Activated T-cell treated with anti-CD3 and anti-CD28 coated beads, Interleukin-2, amount 50 U/mL, for 4 hours (primary cell): ENCODE results near the gene CD2AP. TPM values are rescaled to one million over a fixed set of nuclear protein-coding genes. Genes with fewer than 3 reads are reported as not detected.
A peak's percentile ranks its signal among the peaks of the same experiment; 100 is the strongest.

Source experiments
- ATAC-seq, 2 donors: fragments of 200-7000 bp; cut with Tn5 transposase; one replicate each; pipeline ENCODE4 v1.10.0; 2021
- DNase-seq: peaks from one replicate; pipeline ENCODE4 v3.0.0-alpha.2; 2020
- H3K27me3 Mint-ChIP-seq: one replicate; pipeline ENCODE4 v1.8.0; 2021; ENCODE audit warnings: low read depth, mixed read lengths
- H3K36me3 Mint-ChIP-seq: one replicate; pipeline ENCODE4 v1.8.0; 2022; ENCODE audit warnings: mixed read lengths; ENCODE audit not compliant: insufficient read depth
- H3K4me1 Mint-ChIP-seq: one replicate; pipeline ENCODE4 v1.8.0; 2021; ENCODE audit warnings: low read depth, mixed read lengths
- H3K4me3 Mint-ChIP-seq: one replicate; pipeline ENCODE4 v1.8.0; 2021; ENCODE audit warnings: mild to moderate bottlenecking, moderate library complexity, mixed read lengths
- H3K9me3 Mint-ChIP-seq: one replicate; pipeline ENCODE4 v1.8.0; 2021; ENCODE audit warnings: mixed read lengths
- total RNA-seq, 3 donors: library from RNA; stranded (reverse); gene quantifications; one replicate each; pipeline ENCODE4 v1.2.1, GENCODE V29; 2021

The CD2AP gene
- total RNA-seq, 3 donors from 2014 or later, result 25.9 to 31.3 (median 28.8) TPM

- Mint-ChIP-seq H3K27me3 (no peaks in the 10 kb centered on the region), H3K4me1 (peaks cover 7% of the 10 kb centered on the region), H3K4me3 (no peak overlapping the region), H3K9me3 (no peaks in the 10 kb centered on the region), H3K36me3 (no peaks in the 10 kb centered on the region)
- no peak for DNase-seq
- ATAC-seq, result no peak
Observed at GRCh38 chr6:47451162-47451561, 26.4 kb upstream of the CD2AP start.

GRCh38 chr6:47452899-47453298, 24.7 kb upstream of the CD2AP start:
- H3K36me3 Mint-ChIP-seq, result no peaks in the 10 kb centered on the region
- no peak overlapping the region for H3K4me3 Mint-ChIP-seq
- H3K9me3 Mint-ChIP-seq, result no peaks in the 10 kb centered on the region
- no peaks in the 10 kb centered on the region for H3K27me3 Mint-ChIP-seq
- H3K4me1 Mint-ChIP-seq, result no peaks in the 10 kb centered on the region
- ATAC-seq, result no peak
- no peak for DNase-seq

GRCh38 chr6:47453372-47453936, 24.1 kb upstream of the CD2AP start:
- no peaks in the 10 kb centered on the region for H3K9me3 Mint-ChIP-seq
- H3K36me3 Mint-ChIP-seq, result no peaks in the 10 kb centered on the region
- ATAC-seq, result no peak
- H3K27me3 Mint-ChIP-seq, result no peaks in the 10 kb centered on the region
- no peak overlapping the region for H3K4me3 Mint-ChIP-seq
- H3K4me1 Mint-ChIP-seq, result no peaks in the 10 kb centered on the region
- no peak for DNase-seq

- DNase-seq (no peak), ATAC-seq (no peak)
- Mint-ChIP-seq H3K36me3 (no peaks in the 10 kb centered on the region), H3K9me3 (no peaks in the 10 kb centered on the region), H3K4me1 (no peaks in the 10 kb centered on the region), H3K4me3 (no peak overlapping the region), H3K27me3 (no peaks in the 10 kb centered on the region)
Observed at GRCh38 chr6:47454713-47455396, 22.7 kb upstream of the CD2AP start.

GRCh38 chr6:47455533-47456209, 21.9 kb upstream of the CD2AP start:
- DNase-seq, result no peak
- no peak for ATAC-seq
- Mint-ChIP-seq H3K36me3 (no peaks in the 10 kb centered on the region), H3K4me3 (no peak overlapping the region), H3K9me3 (no peaks in the 10 kb centered on the region), H3K4me1 (no peaks in the 10 kb centered on the region), H3K27me3 (no peaks in the 10 kb centered on the region)

- no peak for ATAC-seq
Observed at GRCh38 chr6:47456536-47456975, 21.0 kb upstream of the CD2AP start.

GRCh38 chr6:47457370-47457769, 20.2 kb upstream of the CD2AP start:
- Mint-ChIP-seq H3K36me3 (no peaks in the 10 kb centered on the region), H3K9me3 (no peaks in the 10 kb centered on the region), H3K27me3 (no peaks in the 10 kb centered on the region), H3K4me1 (no peaks in the 10 kb centered on the region), H3K4me3 (no peak overlapping the region)
- no peak for DNase-seq
- no peak for ATAC-seq

More at GRCh38 chr6:47456536-47456975, 21.0 kb upstream of the CD2AP start:
- no peaks in the 10 kb centered on the region for H3K4me1 Mint-ChIP-seq
- DNase-seq, result no peak
- H3K4me3 Mint-ChIP-seq, result no peak overlapping the region
- H3K36me3 Mint-ChIP-seq, result no peaks in the 10 kb centered on the region
- no peaks in the 10 kb centered on the region for H3K27me3 Mint-ChIP-seq
- no peaks in the 10 kb centered on the region for H3K9me3 Mint-ChIP-seq

GRCh38 chr6:47464052-47464451, 13.5 kb upstream of the CD2AP start:
- no peak overlapping the region for H3K4me3 Mint-ChIP-seq

GRCh38 chr6:47465117-47465516, 12.5 kb upstream of the CD2AP start:
- H3K9me3 Mint-ChIP-seq, result no peaks in the 10 kb centered on the region
- ATAC-seq, result no peak
- no peak overlapping the region for H3K4me3 Mint-ChIP-seq
- peaks cover 8% of the 10 kb centered on the region for H3K27me3 Mint-ChIP-seq
- no peaks in the 10 kb centered on the region for H3K4me1 Mint-ChIP-seq
- no peak for DNase-seq
- no peaks in the 10 kb centered on the region for H3K36me3 Mint-ChIP-seq

More at GRCh38 chr6:47464052-47464451, 13.5 kb upstream of the CD2AP start:
- no peaks in the 10 kb centered on the region for H3K4me1 Mint-ChIP-seq
- no peaks in the 10 kb centered on the region for H3K36me3 Mint-ChIP-seq
- ATAC-seq (no peak), DNase-seq (no peak)
- H3K27me3 Mint-ChIP-seq, result peaks cover 8% of the 10 kb centered on the region
- H3K9me3 Mint-ChIP-seq, result no peaks in the 10 kb centered on the region

GRCh38 chr6:47471911-47472310, 5.7 kb upstream of the CD2AP start:
- ATAC-seq (no peak), DNase-seq (no peak)
- no peaks in the 10 kb centered on the region for H3K36me3 Mint-ChIP-seq
- peaks cover 3% of the 10 kb centered on the region for H3K27me3 Mint-ChIP-seq
- no peaks in the 10 kb centered on the region for H3K9me3 Mint-ChIP-seq
- no peak overlapping the region for H3K4me3 Mint-ChIP-seq
- H3K4me1 Mint-ChIP-seq, result peaks cover 2% of the 10 kb centered on the region

GRCh38 chr6:47473791-47474346, 3.7 kb upstream of the CD2AP start:
- Mint-ChIP-seq H3K4me1 (peaks cover 10% of the 10 kb centered on the region), H3K9me3 (no peaks in the 10 kb centered on the region), H3K36me3 (no peaks in the 10 kb centered on the region), H3K4me3 (no peak overlapping the region), H3K27me3 (no peaks in the 10 kb centered on the region)
- ATAC-seq, result no peak
- no peak for DNase-seq

GRCh38 chr6:47475319-47475816, 2.2 kb upstream of the CD2AP start:
- DNase-seq (no peak), ATAC-seq (no peak)
- Mint-ChIP-seq H3K4me1 (peaks cover 24% of the 10 kb centered on the region), H3K36me3 (no peaks in the 10 kb centered on the region), H3K27me3 (no peaks in the 10 kb centered on the region), H3K4me3 (no peak overlapping the region), H3K9me3 (no peaks in the 10 kb centered on the region)

GRCh38 chr6:47476781-47477496, 650 bp upstream of the CD2AP start:
- peaks cover 34% of the 10 kb centered on the region for H3K4me1 Mint-ChIP-seq
- no peaks in the 10 kb centered on the region for H3K27me3 Mint-ChIP-seq
- DNase-seq (no peak), ATAC-seq (no peak)
- H3K4me3 Mint-ChIP-seq, result peak overlapping the region; percentile 97
- H3K9me3 Mint-ChIP-seq, result no peaks in the 10 kb centered on the region
- no peaks in the 10 kb centered on the region for H3K36me3 Mint-ChIP-seq
